ENCODE data around the gene TAS2R46. TPM values are rescaled to one million over a fixed set of nuclear protein-coding genes. Genes with fewer than 3 reads are reported as not detected.

The TAS2R46 gene
- total and polyA plus RNA-seq, 2 of the 4 experiments (the other 2 are of a cell fraction): 0.09 to 4.7 TPM

GRCh38 chr12:11105546-11105945 is 43.5 kb upstream of the TAS2R46 start:
- Histone ChIP-seq H3K9ac (ENCODE audit: low read depth, low read length) (no peak overlapping the region), H3K9me3 (ENCODE audit: control insufficient read depth, insufficient read depth, low read length) (no peaks in the 10 kb centered on the region), H3K23ac (ENCODE audit: low read depth, low read length) (no peak overlapping the region), H4K91ac (ENCODE audit: insufficient read depth, low read depth, low read length) (no peak overlapping the region), H3K79me1 (ENCODE audit: low read depth in 1 of 2, low read length in 2 of 2) (peaks cover 18 to 22% of the 10 kb centered on the region in 2 experiments), H3K56ac (ENCODE audit: extremely low read depth, insufficient read depth, low read length) (no peak overlapping the region), H2BK5ac (ENCODE audit: low read depth, low read length, poor library complexity, severe bottlenecking) (no peak overlapping the region), H3K14ac (replicated peaks; ENCODE audit: low read depth, low read length) (no peak overlapping the region), H4K8ac (ENCODE audit: low read depth in 2 of 2, low read length in 2 of 2) (no peak overlapping the region), H4K5ac (ENCODE audit: low read depth, low read length) (no peak overlapping the region), H2AK9ac (replicated peaks; ENCODE audit: low read depth, low read length, poor library complexity) (no peak overlapping the region), H3K9me1 (ENCODE audit: insufficient read depth, low read length) (no peaks in the 10 kb centered on the region), H2BK15ac (ENCODE audit: low read depth, low read length) (no peak overlapping the region), H3K4me3 (ENCODE audit: insufficient read depth, low read depth, low read length) (no peak overlapping the region), H4K20me1 (ENCODE audit: insufficient read depth, low read length) (no peaks in the 10 kb centered on the region), H3K4me1 (ENCODE audit: control insufficient read depth, insufficient read depth, low read length) (no peaks in the 10 kb centered on the region), H3K27ac (ENCODE audit: insufficient read depth, low read length) (no peak overlapping the region), H2AK5ac (ENCODE audit: low read depth, low read length) (no peak overlapping the region), H2BK20ac (ENCODE audit: low read depth, low read length) (no peak overlapping the region), H2BK120ac (ENCODE audit: low read depth, low read length) (no peak overlapping the region), H2AFZ (replicated peaks; ENCODE audit: low read length, poor library complexity) (no peak overlapping the region), H3K18ac (ENCODE audit: low read depth, low read length) (no peak overlapping the region), H3K27me3 (ENCODE audit: control insufficient read depth, insufficient read depth, low read length) (no peaks in the 10 kb centered on the region), H3K4ac (ENCODE audit: low read depth, low read length) (no peak overlapping the region), H3K4me2 (ENCODE audit: low read depth, low read length) (no peak overlapping the region), H3K36me3 (ENCODE audit: control insufficient read depth, insufficient read depth, low read length) (no peaks in the 10 kb centered on the region)
- DNase-seq (no peak), ATAC-seq (ENCODE audit: low read depth) (no peak)
- in situ Hi-C loops (cut with MboI; ENCODE audit: low sequenced_read_pairs): no loop called here
- intact Hi-C loops (cut with micrococcal nuclease): no loop called here
- WGBS, 2 experiments (ENCODE audit: extremely low coverage in 2 of 2, insufficient read length in 1 of 2): no CpG with 5 or more reads among the region's 2 CpGs
- CTCF ChIA-PET: no interaction called here
- no peak for TF ChIP-seq USF2 (IDR thresholded peaks at IDR 0.05; ENCODE audit: low read depth, low read length)
- TF ChIP-seq CHD1 (IDR thresholded peaks at IDR 0.05; ENCODE audit: low read depth, low read length): no peak
- no peak for TF ChIP-seq MXI1 (IDR thresholded peaks at IDR 0.05; ENCODE audit: borderline replicate concordance, low read depth, low read length)
- TF ChIP-seq RFX5 (IDR thresholded peaks at IDR 0.05; ENCODE audit: low read depth, low read length): no peak
- no peak for TF ChIP-seq SMC3 (IDR thresholded peaks at IDR 0.05; ENCODE audit: low read depth, low read length)
- TF ChIP-seq NFE2L2 (IDR thresholded peaks at IDR 0.05; ENCODE audit: low read depth, low read length): no peak
- no peak for TF ChIP-seq ELK1 (IDR thresholded peaks at IDR 0.05; ENCODE audit: borderline replicate concordance, low read depth, low read length)
- TF ChIP-seq MAZ (IDR thresholded peaks at IDR 0.05; ENCODE audit: borderline replicate concordance, low read depth, low read length): no peak
- no peak for TF ChIP-seq POLR2A (IDR thresholded peaks at IDR 0.05; ENCODE audit: low read depth, low read length)
- TF ChIP-seq CTCF (conservative IDR thresholded peaks at IDR 0.05; ENCODE audit: low read depth, low read length): no peak
- TF ChIP-seq RCOR1 (IDR thresholded peaks at IDR 0.05; ENCODE audit: insufficient replicate concordance, low read length): no peak
- TF ChIP-seq MAFK (IDR thresholded peaks at IDR 0.05; ENCODE audit: low read depth, low read length): no peak
- no peak for TF ChIP-seq RAD21 (IDR thresholded peaks at IDR 0.05; ENCODE audit: low read length)
- no peak for TF ChIP-seq CEBPB (IDR thresholded peaks at IDR 0.05; ENCODE audit: low read depth, low read length)
- no peak for TF ChIP-seq FOS (IDR thresholded peaks at IDR 0.05; ENCODE audit: low read depth, low read length)
- no peak for TF ChIP-seq BHLHE40 (IDR thresholded peaks at IDR 0.05; ENCODE audit: low read depth, low read length)
- dilution Hi-C loops (cut with HindIII; ENCODE audit: low sequenced_read_pairs, unreplicated experiment): no loop called here
- BruUV-seq (replicated peaks): no TSS peak
- POLR2A ChIA-PET (ENCODE audit: unreplicated experiment): no interaction called here

Data from IMR-90 (cell line).